ENCODE data around the gene IDUA. TPM values are rescaled to one million over a fixed set of nuclear protein-coding genes. Genes with fewer than 3 reads are reported as not detected.

IDUA gene
- total RNA-seq, 1 experiment from 2014 or later, result 10.1 TPM

DNA sequence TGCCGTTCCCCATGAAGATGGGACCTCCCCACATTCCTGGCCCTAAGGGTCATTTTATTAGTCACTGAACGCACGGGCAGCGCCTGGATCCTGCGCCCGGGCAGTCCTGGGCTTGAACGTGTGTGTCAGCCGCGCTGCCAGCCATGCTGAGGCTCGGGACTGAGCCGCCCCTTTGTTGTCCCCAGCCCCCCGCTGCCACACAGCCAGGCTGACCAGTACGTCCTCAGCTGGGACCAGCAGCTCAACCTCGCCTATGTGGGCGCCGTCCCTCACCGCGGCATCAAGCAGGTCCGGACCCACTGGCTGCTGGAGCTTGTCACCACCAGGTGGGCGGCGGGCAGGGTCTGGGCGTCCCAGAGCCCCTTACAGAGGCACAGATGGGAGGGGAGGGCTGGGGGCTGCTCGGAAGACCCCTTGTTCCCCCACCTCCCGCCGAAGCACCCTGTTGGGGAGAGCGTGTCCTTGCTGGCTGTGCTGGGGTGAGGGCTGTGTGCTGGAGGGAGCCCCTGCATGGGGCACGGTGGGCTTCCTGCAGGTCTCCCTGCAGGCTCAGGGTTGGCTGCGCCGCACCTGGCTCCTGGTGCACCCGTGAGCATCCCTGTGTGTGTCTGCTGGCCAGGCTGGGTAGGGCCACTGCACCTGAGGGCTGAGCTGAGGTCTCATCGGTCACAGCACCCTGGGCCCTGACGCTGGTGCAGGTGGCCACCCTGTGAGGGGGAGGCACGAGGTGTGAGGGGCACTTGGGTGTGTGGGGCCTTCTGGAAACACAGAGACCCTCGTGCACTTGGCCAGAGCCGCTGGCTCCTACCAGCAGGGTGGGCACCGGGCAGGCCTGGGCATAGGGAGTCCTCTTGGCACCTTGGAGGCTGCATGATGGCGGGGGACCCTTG is 1.0 kb downstream of the IDUA start:
- POLR2A ChIA-PET (ENCODE audit: unreplicated experiment), result no interaction called here
- intact Hi-C loops (cut with micrococcal nuclease), result no loop called here
- no peaks in the 10 kb centered on the region for H3K36me3 ChIP-seq (ENCODE audit: low read depth, low read length)
- H3F3A ChIP-seq (ENCODE audit: low read length, unreplicated experiment), result no peaks in the 10 kb centered on the region
- peak overlapping the region; percentile 94 for H3K4me2 ChIP-seq (ENCODE audit: low read length)
- H3K9me3 ChIP-seq (ENCODE audit: low read length), result no peaks in the 10 kb centered on the region
- peak overlapping the region; percentile 78 for H3K4me3 ChIP-seq (ENCODE audit: low read length)
- peaks cover 5% of the 10 kb centered on the region; the same call in 1 of the 2 replicates for H3K79me2 ChIP-seq (ENCODE audit: low read length)
- H3K9ac ChIP-seq (ENCODE audit: low read length), result peak overlapping the region; percentile 66; the same call in 1 of the 2 replicates
- H4K20me1 ChIP-seq (ENCODE audit: low read length), result no peaks in the 10 kb centered on the region
- peak overlapping the region; percentile 86 for H2AFZ ChIP-seq (ENCODE audit: low read length)
- ATAC-seq, result no peak
- TF ChIP-seq EZH2phosphoT487 (IDR thresholded peaks at IDR 0.05; ENCODE audit: borderline replicate concordance, low read length) (no peak), EZH2 (IDR thresholded peaks at IDR 0.05; ENCODE audit: low read length, unreplicated experiment) (no peak), CTCF (conservative IDR thresholded peaks at IDR 0.05; ENCODE audit: low read depth, low read length) (no peak)
- H3K9me2 ChIP-seq (replicated peaks; ENCODE audit: low read length), result no peaks in the 10 kb centered on the region
- H3K27ac ChIP-seq (ENCODE audit: low read length), result 0 out of 2 replicates have a peak overlapping the region, but pooled peaks have one; percentile 13
- TSS peak; percentile 24 for BruUV-seq (replicated peaks)
- CTCF ChIA-PET, result no interaction called here
- H3K27me3 ChIP-seq (ENCODE audit: low read length), result no peaks in the 10 kb centered on the region
- peaks cover 30% of the 10 kb centered on the region for H3K4me1 ChIP-seq (ENCODE audit: insufficient read depth, low read length)
- peak; percentile 76 for DNase-seq

- TF ChIP-seq CTCF (conservative IDR thresholded peaks at IDR 0.05; ENCODE audit: low read depth, low read length) (no peak), EZH2phosphoT487 (IDR thresholded peaks at IDR 0.05; ENCODE audit: borderline replicate concordance, low read length) (no peak), EZH2 (IDR thresholded peaks at IDR 0.05; ENCODE audit: low read length, unreplicated experiment) (no peak)
- no peak overlapping the region for H3K4me3 ChIP-seq (ENCODE audit: low read length)
- ChIA-PET CTCF (no interaction called here), POLR2A (ENCODE audit: unreplicated experiment) (no interaction called here)
- intact Hi-C loops (cut with micrococcal nuclease), result no loop called here
- peaks cover 5% of the 10 kb centered on the region; the same call in 1 of the 2 replicates for H3K79me2 ChIP-seq (ENCODE audit: low read length)
- H3K4me1 ChIP-seq (ENCODE audit: insufficient read depth, low read length), result peaks cover 35% of the 10 kb centered on the region
- H3K4me2 ChIP-seq (ENCODE audit: low read length), result no peak overlapping the region
- H3K36me3 ChIP-seq (ENCODE audit: low read depth, low read length), result no peaks in the 10 kb centered on the region
- no peaks in the 10 kb centered on the region for H3K27me3 ChIP-seq (ENCODE audit: low read length)
- no peaks in the 10 kb centered on the region for H3K9me3 ChIP-seq (ENCODE audit: low read length)
- H3K27ac ChIP-seq (ENCODE audit: low read length), result no peak overlapping the region
- no peak for DNase-seq
- no peak overlapping the region for H3K9ac ChIP-seq (ENCODE audit: low read length)
- H3K9me2 ChIP-seq (replicated peaks; ENCODE audit: low read length), result no peaks in the 10 kb centered on the region
- no peak for ATAC-seq
- no peaks in the 10 kb centered on the region for H4K20me1 ChIP-seq (ENCODE audit: low read length)
- H2AFZ ChIP-seq (ENCODE audit: low read length), result no peak overlapping the region
- BruUV-seq (replicated peaks), result no TSS peak
- no peaks in the 10 kb centered on the region for H3F3A ChIP-seq (ENCODE audit: low read length, unreplicated experiment)
Observed at GRCh38 chr4:988726-989721, 2.2 kb downstream of the IDUA start.
